Chondrocyte (in vitro differentiated cells): ENCODE measurements around the gene TRAF3. TPM values are rescaled to one million over a fixed set of nuclear protein-coding genes. Genes with fewer than 3 reads are reported as not detected.

Experiments
- DNase-seq: peaks from one replicate; pipeline ENCODE4 v3.0.0; 2021; ENCODE audit warnings: mixed read lengths, low spot score
- H3K27ac Mint-ChIP-seq: one replicate; pipeline ENCODE4 v1.8.0; 2021; ENCODE audit warnings: mild to moderate bottlenecking, moderate library complexity, mixed read lengths; ENCODE audit not compliant: unreplicated experiment
- H3K27me3 Mint-ChIP-seq: 2 replicates; pipeline ENCODE4 v1.8.0; 2021; ENCODE audit warnings: low read depth, mixed read lengths
- H3K36me3 Mint-ChIP-seq: 2 replicates; pipeline ENCODE4 v1.8.0; 2021; ENCODE audit warnings: low read depth, mixed read lengths
- H3K4me1 Mint-ChIP-seq: 2 replicates; pipeline ENCODE4 v1.8.0; 2021; ENCODE audit warnings: low read depth, mild to moderate bottlenecking, mixed read lengths
- H3K4me3 Mint-ChIP-seq: one replicate; pipeline ENCODE4 v1.8.0; 2021; ENCODE audit warnings: mild to moderate bottlenecking, moderate library complexity, mixed read lengths; ENCODE audit not compliant: unreplicated experiment
- H3K9me3 Mint-ChIP-seq: 2 replicates; pipeline ENCODE4 v1.8.0; 2021; ENCODE audit warnings: low read depth, mixed read lengths
- CTCF ChIP-seq: fragments of 200-600 bp; sonication (generic); IDR thresholded peaks from 2 replicates; pipeline ENCODE4 v1.5.0; 2021; ENCODE audit warnings: antibody characterized with exemption, mild to moderate bottlenecking, moderate library complexity
- total RNA-seq: library from RNA; stranded (reverse); gene quantifications from 3 replicates; pipeline ENCODE4 v1.2.1, GENCODE V29; 2021

Gene TRAF3
- total RNA-seq, 1 donor from 2014 or later: 20.1 TPM

DNA sequence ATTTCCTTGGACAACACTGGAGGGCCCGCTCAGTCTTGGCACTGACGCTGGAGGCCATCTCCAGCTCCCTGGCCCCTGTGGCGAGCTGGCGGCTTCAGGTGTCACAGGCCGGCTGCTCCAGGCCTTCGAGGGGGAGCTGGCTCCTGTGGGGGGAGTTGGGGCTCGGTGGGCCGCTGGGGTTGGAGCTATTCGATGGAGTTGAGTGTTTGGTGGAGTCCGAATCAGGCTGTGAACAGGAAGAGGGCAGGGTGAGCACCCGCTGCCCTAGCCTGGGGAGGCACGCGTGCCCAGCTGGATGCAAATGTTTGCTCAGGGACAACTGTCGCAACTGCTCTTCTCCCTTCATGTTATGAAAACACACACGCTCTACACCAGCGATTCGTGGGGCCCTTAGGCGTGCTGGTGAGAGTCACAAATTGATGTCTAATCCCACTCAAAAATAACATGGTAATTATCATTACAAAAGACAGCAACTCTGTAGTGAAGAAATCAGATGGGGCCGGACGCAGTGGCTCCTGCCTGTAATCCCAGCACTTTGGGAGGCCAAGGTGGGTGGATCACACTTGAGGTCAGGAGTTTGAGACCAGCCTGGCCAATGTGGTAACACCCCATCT lies 156.5 kb downstream of the TRAF3 start:
- Mint-ChIP-seq H3K4me3 (no peak overlapping the region), H3K36me3 (peaks cover 26% of the 10 kb centered on the region), H3K27me3 (no peaks in the 10 kb centered on the region), H3K4me1 (peaks cover 6% of the 10 kb centered on the region), H3K27ac (no peak overlapping the region), H3K9me3 (no peaks in the 10 kb centered on the region)
- TF ChIP-seq CTCF: no peak
- DNase-seq: no peak

- DNase-seq: no peak
- no peak for TF ChIP-seq CTCF
- Mint-ChIP-seq H3K9me3 (no peaks in the 10 kb centered on the region), H3K27ac (no peak overlapping the region), H3K36me3 (peaks cover 35% of the 10 kb centered on the region), H3K4me3 (no peak overlapping the region), H3K27me3 (no peaks in the 10 kb centered on the region), H3K4me1 (peaks cover 6% of the 10 kb centered on the region)
These were observed 158.5 kb downstream of the TRAF3 start for GRCh38 chr14:102935756-102936155.

- Mint-ChIP-seq H3K4me3 (no peak overlapping the region), H3K27me3 (no peaks in the 10 kb centered on the region), H3K4me1 (no peaks in the 10 kb centered on the region), H3K36me3 (peaks cover 40% of the 10 kb centered on the region), H3K9me3 (no peaks in the 10 kb centered on the region), H3K27ac (no peak overlapping the region)
- DNase-seq: no peak
- no peak for TF ChIP-seq CTCF
These were observed 160.3 kb downstream of the TRAF3 start for GRCh38 chr14:102937331-102938175.

- Mint-ChIP-seq H3K27me3 (no peaks in the 10 kb centered on the region), H3K9me3 (no peaks in the 10 kb centered on the region), H3K36me3 (peaks cover 40% of the 10 kb centered on the region), H3K27ac (no peak overlapping the region), H3K4me1 (no peaks in the 10 kb centered on the region), H3K4me3 (no peak overlapping the region)
- no peak for TF ChIP-seq CTCF
- DNase-seq: no peak
These were observed 160.9 kb downstream of the TRAF3 start for GRCh38 chr14:102938191-102938590.

- Mint-ChIP-seq H3K36me3 (peaks cover 41% of the 10 kb centered on the region), H3K27me3 (no peaks in the 10 kb centered on the region), H3K4me3 (no peak overlapping the region), H3K9me3 (no peaks in the 10 kb centered on the region), H3K27ac (no peak overlapping the region), H3K4me1 (no peaks in the 10 kb centered on the region)
- TF ChIP-seq CTCF: no peak
- no peak for DNase-seq
These were observed 162.1 kb downstream of the TRAF3 start for GRCh38 chr14:102939329-102939728.
